Fibroblast of mammary gland (primary cell): ENCODE measurements around the gene PRR3.

ENCODE experiments used
- DNase-seq: peaks from one replicate; pipeline ENCODE4 v3.0.0-alpha.2; 2010; ENCODE audit warnings: low read depth
- H3K4me3 ChIP-seq: 2 replicates; pipeline ENCODE4 v1.5.1; 2011; ENCODE audit warnings: low read depth, mild to moderate bottlenecking, low read length, moderate library complexity; ENCODE audit not compliant: control insufficient read depth
- TF ChIP-seq, protein P1 (sequence below): conservative IDR thresholded peaks from 2 replicates; pipeline ENCODE4 v1.5.1; 2011; ENCODE audit warnings: low read depth, low read length, inconsistent platforms; ENCODE audit not compliant: control insufficient read depth, insufficient read depth

The PRR3 gene

GRCh38 chr6:30530014-30530413, 27.1 kb upstream of the PRR3 start:
- DNase-seq = no peak
- no peak overlapping the region for H3K4me3 ChIP-seq
- TF ChIP-seq, protein P1, sequence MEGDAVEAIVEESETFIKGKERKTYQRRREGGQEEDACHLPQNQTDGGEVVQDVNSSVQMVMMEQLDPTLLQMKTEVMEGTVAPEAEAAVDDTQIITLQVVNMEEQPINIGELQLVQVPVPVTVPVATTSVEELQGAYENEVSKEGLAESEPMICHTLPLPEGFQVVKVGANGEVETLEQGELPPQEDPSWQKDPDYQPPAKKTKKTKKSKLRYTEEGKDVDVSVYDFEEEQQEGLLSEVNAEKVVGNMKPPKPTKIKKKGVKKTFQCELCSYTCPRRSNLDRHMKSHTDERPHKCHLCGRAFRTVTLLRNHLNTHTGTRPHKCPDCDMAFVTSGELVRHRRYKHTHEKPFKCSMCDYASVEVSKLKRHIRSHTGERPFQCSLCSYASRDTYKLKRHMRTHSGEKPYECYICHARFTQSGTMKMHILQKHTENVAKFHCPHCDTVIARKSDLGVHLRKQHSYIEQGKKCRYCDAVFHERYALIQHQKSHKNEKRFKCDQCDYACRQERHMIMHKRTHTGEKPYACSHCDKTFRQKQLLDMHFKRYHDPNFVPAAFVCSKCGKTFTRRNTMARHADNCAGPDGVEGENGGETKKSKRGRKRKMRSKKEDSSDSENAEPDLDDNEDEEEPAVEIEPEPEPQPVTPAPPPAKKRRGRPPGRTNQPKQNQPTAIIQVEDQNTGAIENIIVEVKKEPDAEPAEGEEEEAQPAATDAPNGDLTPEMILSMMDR = no peak

DNA sequence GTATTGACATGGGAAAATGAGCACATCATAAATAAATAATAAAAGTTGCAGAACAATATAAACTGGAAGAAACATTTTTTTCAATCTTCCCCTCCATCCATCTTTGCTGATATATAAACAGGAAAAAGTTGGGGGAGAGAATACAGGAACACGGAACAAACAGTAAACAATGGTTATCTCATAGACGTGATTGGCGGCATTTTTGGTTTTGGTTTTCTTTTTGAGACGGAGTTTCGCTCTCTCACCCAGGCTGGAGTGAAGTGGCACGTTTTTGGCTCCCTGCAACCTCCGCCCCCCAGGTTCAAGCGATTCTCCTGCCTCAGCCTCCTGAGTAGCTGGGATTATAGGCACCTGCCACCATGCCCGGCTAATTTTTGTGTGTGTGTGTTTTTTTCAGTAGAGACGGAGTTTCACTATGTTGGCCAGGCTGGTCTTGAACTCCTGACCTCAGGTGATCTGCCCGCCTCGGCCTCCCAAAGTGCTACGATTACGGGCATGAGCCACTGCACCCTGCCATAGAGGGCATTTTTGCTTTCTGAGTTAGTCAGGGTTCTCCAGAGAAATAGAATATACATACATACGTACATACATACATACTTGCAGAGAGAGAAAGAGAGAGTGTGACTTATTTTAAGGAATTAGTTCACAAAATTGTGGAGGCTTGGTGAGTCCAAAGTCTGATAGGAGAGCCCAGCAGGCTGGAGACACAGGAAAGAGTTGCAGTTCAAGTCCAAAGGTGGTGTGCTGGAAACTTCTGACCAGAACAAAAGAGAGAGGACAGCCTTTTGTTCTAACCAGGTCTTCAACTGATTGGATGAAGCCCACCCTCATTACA, 23.4 kb upstream of the PRR3 start:
- H3K4me3 ChIP-seq = no peak overlapping the region
- TF ChIP-seq, protein P1 = no peak
- DNase-seq = no peak

GRCh38 chr6:30537931-30538330, 19.2 kb upstream of the PRR3 start:
- no peak overlapping the region for H3K4me3 ChIP-seq
- TF ChIP-seq, protein P1 = no peak
- no peak for DNase-seq

GRCh38 chr6:30541515-30542403, 15.3 kb upstream of the PRR3 start:
- DNase-seq = peak; percentile 88
- H3K4me3 ChIP-seq = no peak overlapping the region
- TF ChIP-seq, protein P1 = peak; percentile 99

GRCh38 chr6:30542404-30542725, 14.7 kb upstream of the PRR3 start:
- no peak for DNase-seq
- H3K4me3 ChIP-seq = no peak overlapping the region
- TF ChIP-seq, protein P1 = no peak

- TF ChIP-seq, protein P1 = peak; percentile 18
- DNase-seq = peak; percentile 29
- no peak overlapping the region for H3K4me3 ChIP-seq
These were observed 14.2 kb upstream of the PRR3 start for GRCh38 chr6:30542915-30543314.
